HEK293 (cell line): ENCODE data around the gene MRPL47.
A peak's percentile ranks its signal among the peaks of the same experiment; 100 is the strongest.

ENCODE experiments used
- CTCF ChIA-PET: fragments of 350-600 bp; formaldehyde crosslinking; extraction: SDS; loops from one replicate; lab custom pipeline; 2021; ENCODE audit warnings: antibody characterized with exemption; lab: Yijun Ruan, JAX
- POLR2A ChIA-PET: fragments of 300-600 bp; formaldehyde crosslinking; extraction: SDS; loops from one replicate; lab custom pipeline; 2020; ENCODE audit warnings: antibody characterized with exemption, inconsistent platforms; lab: Yijun Ruan, JAX
- H3K27ac ChIP-seq: fragments of 200-500 bp; sonication (Bioruptor generic); 2 replicates; pipeline ENCODE4 v1.5.1; 2014; ENCODE audit warnings: low read depth, low read length, control low read depth, inconsistent platforms; ENCODE audit errors: extremely low read depth
- H3K36me3 ChIP-seq, 2 experiments: fragments of 200-500 bp in 1 of 2; sonication (Bioruptor generic) in 1 of 2; 1 replicate in 1 of 2; 2 replicates in 1 of 2; pipeline ENCODE4 v1.5.1; 2014 to 2017; ENCODE audit warnings: inconsistent platforms in 2 of 2, low read length in 2 of 2; ENCODE audit not compliant: control insufficient read depth in 2 of 2, insufficient read depth in 1 of 2
- H3K4me1 ChIP-seq: fragments of 200-500 bp; sonication (Bioruptor generic); 2 replicates; pipeline ENCODE4 v1.5.1; 2014; ENCODE audit warnings: mild to moderate bottlenecking, low read length, inconsistent platforms; ENCODE audit not compliant: control insufficient read depth, insufficient read depth
- H3K4me3 ChIP-seq: 2 replicates; pipeline ENCODE4 v1.5.1; 2011; ENCODE audit warnings: low read depth, mild to moderate bottlenecking, control low read depth, low read length, moderate library complexity
- H3K9me3 ChIP-seq: fragments of 200-500 bp; sonication (Bioruptor generic); 2 replicates; pipeline ENCODE4 v1.5.1; 2014; ENCODE audit warnings: low read depth, low read length, inconsistent platforms; ENCODE audit not compliant: control insufficient read depth, insufficient read depth
- FEZF1 ChIP-seq: fragments of 450-650 bp; formaldehyde crosslinking; IDR thresholded peaks from 2 replicates; pipeline ENCODE4 v1.5.1; 2016; ENCODE audit warnings: missing biosample characterization, missing genetic modification characterization
- HIC1 ChIP-seq: fragments of 450-650 bp; formaldehyde crosslinking; IDR thresholded peaks from 2 replicates; pipeline ENCODE4 v1.5.1; 2016; ENCODE audit warnings: missing biosample characterization, missing genetic modification characterization
- INSM2 ChIP-seq: fragments of 450-650 bp; formaldehyde crosslinking; IDR thresholded peaks from 2 replicates; pipeline ENCODE4 v1.5.1; 2016; ENCODE audit warnings: missing biosample characterization, missing genetic modification characterization
- KLF17 ChIP-seq: fragments of 450-650 bp; formaldehyde crosslinking; IDR thresholded peaks from 2 replicates; pipeline ENCODE4 v1.5.1; 2016; ENCODE audit warnings: missing biosample characterization, missing genetic modification characterization
- PRDM10 ChIP-seq: fragments of 450-650 bp; formaldehyde crosslinking; IDR thresholded peaks from 2 replicates; pipeline ENCODE4 v1.5.1; 2016; ENCODE audit warnings: missing biosample characterization, missing genetic modification characterization
- REPIN1 ChIP-seq: fragments of 450-650 bp; formaldehyde crosslinking; IDR thresholded peaks from 2 replicates; pipeline ENCODE4 v1.5.1; 2017; ENCODE audit warnings: missing biosample characterization, missing genetic modification characterization, low read depth
- SETDB1 ChIP-seq: IDR thresholded peaks from one replicate; pipeline ENCODE4 v1.6.1; 2017; ENCODE audit warnings: mild to moderate bottlenecking, low read length, moderate library complexity, mixed read lengths; ENCODE audit not compliant: insufficient read length
- ZBTB1 ChIP-seq: fragments of 450-650 bp; formaldehyde crosslinking; IDR thresholded peaks from 2 replicates; pipeline ENCODE4 v1.5.1; 2016; ENCODE audit warnings: missing biosample characterization, missing genetic modification characterization
- ZBTB48 ChIP-seq: fragments of 450-650 bp; formaldehyde crosslinking; IDR thresholded peaks from 2 replicates; pipeline ENCODE4 v1.5.1; 2016; ENCODE audit warnings: missing biosample characterization, missing genetic modification characterization
- ZBTB7A ChIP-seq: fragments of 450-650 bp; formaldehyde crosslinking; IDR thresholded peaks from 2 replicates; pipeline ENCODE4 v1.5.1; 2016; ENCODE audit warnings: low read depth, missing biosample characterization, missing genetic modification characterization
- ZNF175 ChIP-seq: fragments of 450-650 bp; formaldehyde crosslinking; IDR thresholded peaks from 2 replicates; pipeline ENCODE4 v1.5.1; 2016; ENCODE audit warnings: missing biosample characterization, missing genetic modification characterization
- ZNF18 ChIP-seq: fragments of 450-650 bp; formaldehyde crosslinking; IDR thresholded peaks from 2 replicates; pipeline ENCODE4 v1.5.1; 2016; ENCODE audit warnings: missing biosample characterization, missing genetic modification characterization
- ZNF248 ChIP-seq: fragments of 450-650 bp; formaldehyde crosslinking; IDR thresholded peaks from 2 replicates; pipeline ENCODE4 v1.5.1; 2017; ENCODE audit warnings: missing biosample characterization, missing genetic modification characterization
- ZNF341 ChIP-seq: fragments of 450-650 bp; formaldehyde crosslinking; IDR thresholded peaks from 2 replicates; pipeline ENCODE4; 2016; ENCODE audit warnings: low read depth, missing biosample characterization, missing genetic modification characterization
- ZNF350 ChIP-seq: fragments of 450-650 bp; formaldehyde crosslinking; IDR thresholded peaks from 2 replicates; pipeline ENCODE4 v1.5.0; 2017; ENCODE audit warnings: missing biosample characterization, mild to moderate bottlenecking, missing genetic modification characterization
- ZNF48 ChIP-seq: fragments of 450-650 bp; formaldehyde crosslinking; IDR thresholded peaks from 2 replicates; pipeline ENCODE4 v1.5.1; 2016; ENCODE audit warnings: missing biosample characterization, missing genetic modification characterization
- ZNF488 ChIP-seq: fragments of 450-650 bp; formaldehyde crosslinking; IDR thresholded peaks from 2 replicates; pipeline ENCODE4 v1.5.1; 2016; ENCODE audit warnings: missing biosample characterization, missing genetic modification characterization
- ZNF514 ChIP-seq: fragments of 450-650 bp; formaldehyde crosslinking; IDR thresholded peaks from 2 replicates; pipeline ENCODE4 v1.5.1; 2016; ENCODE audit warnings: missing biosample characterization, missing genetic modification characterization
- ZNF600 ChIP-seq: fragments of 450-650 bp; formaldehyde crosslinking; IDR thresholded peaks from 2 replicates; pipeline ENCODE4 v1.5.1; 2016; ENCODE audit warnings: missing biosample characterization, missing genetic modification characterization
- ZNF639 ChIP-seq: fragments of 450-650 bp; formaldehyde crosslinking; IDR thresholded peaks from 2 replicates; pipeline ENCODE4 v1.5.1; 2016; ENCODE audit warnings: missing biosample characterization, missing genetic modification characterization
- ZNF677 ChIP-seq: fragments of 450-650 bp; IDR thresholded peaks from 2 replicates; pipeline ENCODE4 v1.5.0; 2018; ENCODE audit warnings: missing biosample characterization, mild to moderate bottlenecking, missing genetic modification characterization, moderate library complexity
- ZSCAN4 ChIP-seq: fragments of 450-650 bp; formaldehyde crosslinking; IDR thresholded peaks from 2 replicates; pipeline ENCODE4 v1.5.1; 2017; ENCODE audit warnings: missing biosample characterization, missing genetic modification characterization

The MRPL47 gene

GRCh38 chr3:179562591-179563270, 41.7 kb downstream of the MRPL47 start, which contains the start of gene ACTL6A (continued):
- peak; percentile 76; the same call in 1 of the 2 replicates for TF ChIP-seq KLF17 (tag by site-specific recombination)
- TF ChIP-seq SETDB1, result no peak
- peak; percentile 54; the same call in 1 of the 2 replicates for TF ChIP-seq ZNF600 (tag by site-specific recombination)
- peak; percentile 42; the same call in 1 of the 2 replicates for TF ChIP-seq ZNF639 (tag by site-specific recombination)
- TF ChIP-seq ZNF514 (tag by site-specific recombination), result no peak
- no peak; the same call in none of the 2 replicates for TF ChIP-seq ZNF341 (tag by site-specific recombination)
- TF ChIP-seq ZBTB48 (tag by site-specific recombination), result peak; percentile 96
- no peak for TF ChIP-seq INSM2 (tag by site-specific recombination)
- TF ChIP-seq ZSCAN4 (tag by site-specific recombination), result peak; percentile 24; the same call in 1 of the 2 replicates
- TF ChIP-seq, all 188 proteins: peak for 46

GRCh38 chr3:179560791-179561190, 43.6 kb downstream of the MRPL47 start:
- Histone ChIP-seq H3K36me3 (no peaks in the 10 kb centered on the region), H3K27ac (no peak overlapping the region), H3K4me3 (no peak overlapping the region), H3K4me1 (no peaks in the 10 kb centered on the region), H3K9me3 (no peaks in the 10 kb centered on the region)
- ChIA-PET CTCF (interaction anchor here (0.9 to 1.1 kb wide), 2 partner anchors 89 to 545 kb away, joined by 4 to 5 read pairs; no protein-coding TSS in a partner anchor), POLR2A (interaction anchor here (0.7 kb wide), 1 partner anchor 413 kb away, joined by 3 read pairs; no protein-coding TSS in a partner anchor)
- no peak for TF ChIP-seq ZNF48 (tag by site-specific recombination)
- no peak for TF ChIP-seq ZNF514 (tag by site-specific recombination)
- TF ChIP-seq ZNF175 (tag by site-specific recombination), result no peak
- TF ChIP-seq ZNF350 (tag by site-specific recombination), result no peak
- TF ChIP-seq ZNF677 (tag by site-specific recombination), result no peak
- no peak for TF ChIP-seq ZNF248 (tag by site-specific recombination)
- TF ChIP-seq ZBTB1, result no peak
- TF ChIP-seq PRDM10, result no peak
- no peak for TF ChIP-seq FEZF1 (tag by site-specific recombination)
- TF ChIP-seq REPIN1, result no peak
- TF ChIP-seq HIC1 (tag by site-specific recombination), result no peak
- TF ChIP-seq ZBTB7A, result no peak
- TF ChIP-seq ZNF488 (tag by site-specific recombination), result no peak
- TF ChIP-seq ZNF18 (tag by site-specific recombination), result no peak
